SKM-1 treated with dmso at 0.1 percent for 144 hours (cell line): Measurements from ENCODE around the gene HAL.

Experiments used
- DNase-seq: peaks from one replicate; lab custom pipeline; 2025; ENCODE audit not compliant: unreplicated experiment; lab: John Stamatoyannopoulos, UW

Gene HAL

GRCh38 chr12:95942524-95943329, 53.4 kb downstream of the HAL start, which contains the start of gene CCDC38:
CCDC38 (minus strand) TSS chr12:95942614; CDS start chr12:95936509, 6,105 bp downstream.
- DNase-seq = peak; percentile 26

DNA sequence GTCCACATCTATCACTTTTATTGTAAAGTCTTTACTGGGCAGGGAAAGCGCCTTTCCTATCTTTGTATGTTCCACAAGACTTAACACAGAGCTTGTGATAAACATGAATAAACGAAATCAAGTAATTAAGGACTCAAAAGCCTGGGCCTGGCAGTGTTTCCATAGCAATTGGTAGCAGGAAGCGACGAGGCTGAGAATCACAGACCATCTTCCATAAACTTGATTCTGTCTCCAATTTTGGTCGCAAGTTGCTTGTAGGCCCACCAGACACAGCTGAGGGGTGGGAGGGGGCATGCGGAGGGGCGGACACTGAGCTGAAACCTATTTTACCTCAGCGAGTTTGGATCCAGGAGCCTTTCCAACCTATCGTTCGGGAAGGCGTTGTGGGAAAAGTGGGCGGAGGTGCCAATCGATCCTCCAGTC, 54.0 kb downstream of the HAL start:
- DNase-seq = no peak

DNA sequence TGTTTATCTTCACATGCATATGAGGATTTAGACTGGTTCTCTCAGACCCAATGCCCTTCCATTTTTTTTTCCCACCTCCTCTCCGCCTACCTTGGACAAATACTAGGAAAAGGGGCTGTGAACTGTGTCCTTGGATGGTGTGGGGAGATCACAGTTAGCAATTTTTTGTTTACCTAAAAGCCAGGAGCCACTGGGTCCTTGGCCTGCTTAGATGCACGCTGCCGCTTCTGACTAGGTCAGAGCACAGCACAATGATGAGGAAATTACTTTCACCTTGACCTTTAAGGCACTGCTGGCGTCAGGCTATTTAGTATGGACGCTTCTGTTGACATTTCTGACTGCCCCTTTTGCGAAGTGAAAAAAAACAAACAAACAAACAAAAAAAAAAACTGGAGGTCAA, 55.6 kb downstream of the HAL start:
- no peak for DNase-seq
